Keratinocyte (primary cell): ENCODE data around the gene IFNA2. TPM values are rescaled to one million over a fixed set of nuclear protein-coding genes. Genes with fewer than 3 reads are reported as not detected.
A peak's percentile ranks its signal among the peaks of the same experiment; 100 is the strongest.

Experiments
- DNase-seq: peaks from one replicate; pipeline ENCODE4 v3.0.0-alpha.2; 2011; ENCODE audit warnings: low read depth, missing footprints, low spot score
- FAIRE-seq: peaks from 2 replicates; lab custom pipeline; 2011; peaks lifted over from hg19 to GRCh38; lab: Jason Lieb, UNC
- H2AFZ ChIP-seq: 2 replicates; pipeline ENCODE4 v1.6.0; 2012; ENCODE audit warnings: low read length, control low read depth, inconsistent platforms; ENCODE audit not compliant: control insufficient read depth
- H3K27ac ChIP-seq: 2 replicates; pipeline ENCODE4 v1.5.1; 2011; ENCODE audit warnings: low read length; ENCODE audit not compliant: control insufficient read depth, insufficient read depth
- H3K27me3 ChIP-seq: 3 replicates; pipeline ENCODE4 v1.6.0; 2011; ENCODE audit warnings: low read length; ENCODE audit not compliant: control insufficient read depth, insufficient read depth; ENCODE audit errors: extremely low read depth
- H3K36me3 ChIP-seq, 2 experiments: 2 replicates in 1 of 2; 3 replicates in 1 of 2; pipeline ENCODE4 v1.5.1; 2011; ENCODE audit warnings: low read length in 2 of 2, mild to moderate bottlenecking in 1 of 2; ENCODE audit not compliant: control insufficient read depth in 2 of 2, insufficient read depth in 2 of 2; ENCODE audit errors: extremely low read depth in 1 of 2
- H3K4me1 ChIP-seq: 3 replicates; pipeline ENCODE4 v1.5.1; 2011; ENCODE audit warnings: low read length; ENCODE audit not compliant: control insufficient read depth, insufficient read depth; ENCODE audit errors: extremely low read depth
- H3K4me2 ChIP-seq: 3 replicates; pipeline ENCODE4 v1.6.0; 2011; ENCODE audit warnings: low read depth, low read length; ENCODE audit not compliant: control insufficient read depth, insufficient read depth; ENCODE audit errors: extremely low read depth
- H3K4me3 ChIP-seq, 3 experiments: fragments of 200-600 bp in 1 of 3; sonication (generic) in 1 of 3; 2 replicates in 2 of 3; 3 replicates in 1 of 3; pipeline ENCODE4 v1.5.1; 2011 to 2016; ENCODE audit warnings: low read length in 3 of 3, mild to moderate bottlenecking in 3 of 3, control low read depth in 2 of 3, inconsistent platforms in 1 of 3, low read depth in 1 of 3, mixed read lengths in 1 of 3, mixed run types in 1 of 3, moderate library complexity in 1 of 3; ENCODE audit not compliant: control insufficient read depth in 2 of 3, insufficient read depth in 2 of 3; ENCODE audit errors: extremely low read depth in 1 of 3
- H3K79me2 ChIP-seq: 2 replicates; pipeline ENCODE4 v1.6.0; 2012; ENCODE audit warnings: low read length; ENCODE audit not compliant: control insufficient read depth, insufficient read depth
- H3K9ac ChIP-seq: 3 replicates; pipeline ENCODE4 v1.6.0; 2011; ENCODE audit warnings: low read length; ENCODE audit not compliant: control insufficient read depth, insufficient read depth; ENCODE audit errors: extremely low read depth
- H3K9me1 ChIP-seq: 3 replicates; pipeline ENCODE4 v1.6.0; 2011; ENCODE audit warnings: low read length; ENCODE audit not compliant: control insufficient read depth, insufficient read depth; ENCODE audit errors: extremely low read depth
- H3K9me3 ChIP-seq: 2 replicates; pipeline ENCODE4 v1.5.1; 2012; ENCODE audit warnings: low read depth, low read length; ENCODE audit not compliant: control insufficient read depth
- H4K20me1 ChIP-seq: 3 replicates; pipeline ENCODE4 v1.6.0; 2011; ENCODE audit warnings: low read length; ENCODE audit not compliant: control insufficient read depth, insufficient read depth; ENCODE audit errors: extremely low read depth
- EZH2 ChIP-seq: IDR thresholded peaks from one replicate; pipeline ENCODE4 v1.6.1; 2012; ENCODE audit warnings: inconsistent platforms, mild to moderate bottlenecking, low read length, moderate library complexity
- dilution Hi-C: fragments of 300-500 bp; cut with MboI; formaldehyde crosslinking; loops from one replicate; pipeline ENCODE4 v1.7.0; 2020; ENCODE audit warnings: low sequenced_read_pairs; ENCODE audit not compliant: extremely low pct_ligation_motif_present
- polyA plus RNA-seq, 5 experiments: library from polyadenylated mRNA; depleted of rRNA in 3 of 5; stranded (reverse) in 3 of 5; stranded (forward) in 1 of 5; unstranded in 1 of 5; fragments of >200 nt; gene quantifications; 1 replicate in 1 of 5; 2 replicates in 3 of 5; 3 replicates in 1 of 5; pipeline versions ENCODE4 v1.2.1 to v1.2.3, GENCODE V29; 2011 to 2012; ENCODE audit warnings: missing spikeins in 2 of 5, low read depth in 1 of 5, low replicate concordance in 1 of 5
- TF ChIP-seq, protein P1 (sequence below), 3 experiments: IDR thresholded peaks in 1 of 3; conservative IDR thresholded peaks in 1 of 3; optimal IDR thresholded peaks in 1 of 3; 2 replicates in 2 of 3; 3 replicates in 1 of 3; pipeline versions ENCODE3 to v1.5.1; 2011; ENCODE audit warnings: low read length in 3 of 3, mild to moderate bottlenecking in 3 of 3, moderate library complexity in 2 of 3, control low read depth in 1 of 3, inconsistent platforms in 1 of 3; ENCODE audit not compliant: insufficient read depth in 2 of 3; ENCODE audit errors: extremely low read depth in 1 of 3

IFNA2 gene
- polyA plus RNA-seq, 1 donor (not counting 4 experiments of a cell fraction or from before 2014, with no cell fraction given) = not detected

DNA sequence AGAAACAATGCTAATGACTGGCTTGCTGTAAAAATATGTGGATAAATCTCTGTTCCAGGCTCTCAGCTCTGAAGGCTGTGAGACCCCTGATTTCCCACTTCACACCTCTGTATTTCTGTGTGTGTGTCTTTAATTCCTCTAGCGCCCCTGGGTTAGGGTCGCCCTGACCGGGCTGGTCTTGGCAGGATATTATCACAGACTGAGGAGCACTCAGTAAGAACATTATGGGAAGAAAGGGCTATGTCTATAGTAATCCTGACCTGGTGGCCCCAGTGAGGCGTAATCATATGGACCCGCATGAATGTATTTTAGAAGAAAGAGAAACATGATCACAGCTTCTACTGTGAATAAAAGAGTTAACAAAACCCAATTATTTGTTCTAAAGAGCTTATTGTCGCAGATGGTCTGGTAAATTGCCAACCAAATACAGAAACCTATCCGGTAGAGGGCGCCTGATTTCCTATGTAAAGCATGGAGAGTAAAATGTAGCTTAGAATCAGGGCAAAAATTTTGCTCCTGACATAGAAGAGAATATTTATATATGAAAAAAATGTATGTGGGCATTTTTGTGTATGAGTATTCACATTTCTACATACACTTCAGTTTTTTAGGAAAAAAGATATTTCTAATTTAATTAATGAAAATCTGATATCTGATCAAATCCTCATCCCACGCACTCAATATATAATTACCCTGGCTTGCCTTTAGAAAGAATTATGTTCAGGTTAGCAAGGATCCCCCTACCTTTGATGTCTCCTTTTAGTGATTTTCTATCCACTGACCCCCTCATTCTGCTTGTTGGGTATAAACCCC is 49.2 kb upstream of the IFNA2 start:
- FAIRE-seq (no peak), DNase-seq (no peak)
- H3K4me2 ChIP-seq = no peak overlapping the region

DNA sequence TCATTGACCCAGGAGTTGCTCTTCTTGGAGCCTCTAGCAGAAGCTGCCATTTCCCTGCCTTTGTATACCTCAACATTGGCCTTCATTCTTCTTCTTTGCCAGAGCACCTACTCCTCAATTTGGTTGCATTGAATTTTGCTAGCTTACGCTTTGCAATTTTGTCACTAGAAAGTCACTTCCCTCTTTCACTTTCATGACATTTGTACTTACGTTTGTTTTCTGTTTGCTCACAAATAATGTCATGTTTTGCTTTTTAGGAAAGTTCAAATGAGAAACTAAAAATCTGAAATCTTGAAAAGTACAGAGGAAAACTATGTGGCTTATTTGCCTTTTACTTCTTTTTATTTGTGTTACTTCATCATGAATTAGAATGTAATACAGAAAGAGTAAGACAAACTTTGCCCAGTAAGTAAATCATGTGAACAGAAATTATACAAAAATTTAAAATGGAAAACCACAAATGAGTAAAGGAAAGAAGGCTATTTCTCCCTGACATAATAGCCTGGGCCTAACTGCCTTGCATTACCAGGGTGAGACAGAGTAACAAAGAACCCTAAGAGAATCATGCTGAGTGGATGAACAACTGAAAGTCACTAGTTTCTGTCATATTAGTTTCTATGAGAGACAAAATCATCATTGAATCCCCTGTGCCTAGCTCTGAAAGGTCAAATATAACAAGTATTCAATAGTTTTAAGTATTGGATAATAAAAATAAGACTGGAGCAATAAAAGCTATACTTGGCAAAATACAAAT is 47.7 kb upstream of the IFNA2 start:
- Histone ChIP-seq H3K4me3 (no peak overlapping the region), H2AFZ (no peak overlapping the region), H3K4me2 (no peak overlapping the region), H3K9me1 (no peaks in the 10 kb centered on the region), H3K27me3 (peaks cover 19% of the 10 kb centered on the region), H3K9ac (no peak overlapping the region), H3K4me1 (no peaks in the 10 kb centered on the region), H3K79me2 (no peaks in the 10 kb centered on the region), H3K9me3 (no peaks in the 10 kb centered on the region), H4K20me1 (no peaks in the 10 kb centered on the region), H3K27ac (no peak overlapping the region), H3K36me3 (no peaks in the 10 kb centered on the region)
- DNase-seq (no peak), FAIRE-seq (no peak)
- TF ChIP-seq, protein P1, sequence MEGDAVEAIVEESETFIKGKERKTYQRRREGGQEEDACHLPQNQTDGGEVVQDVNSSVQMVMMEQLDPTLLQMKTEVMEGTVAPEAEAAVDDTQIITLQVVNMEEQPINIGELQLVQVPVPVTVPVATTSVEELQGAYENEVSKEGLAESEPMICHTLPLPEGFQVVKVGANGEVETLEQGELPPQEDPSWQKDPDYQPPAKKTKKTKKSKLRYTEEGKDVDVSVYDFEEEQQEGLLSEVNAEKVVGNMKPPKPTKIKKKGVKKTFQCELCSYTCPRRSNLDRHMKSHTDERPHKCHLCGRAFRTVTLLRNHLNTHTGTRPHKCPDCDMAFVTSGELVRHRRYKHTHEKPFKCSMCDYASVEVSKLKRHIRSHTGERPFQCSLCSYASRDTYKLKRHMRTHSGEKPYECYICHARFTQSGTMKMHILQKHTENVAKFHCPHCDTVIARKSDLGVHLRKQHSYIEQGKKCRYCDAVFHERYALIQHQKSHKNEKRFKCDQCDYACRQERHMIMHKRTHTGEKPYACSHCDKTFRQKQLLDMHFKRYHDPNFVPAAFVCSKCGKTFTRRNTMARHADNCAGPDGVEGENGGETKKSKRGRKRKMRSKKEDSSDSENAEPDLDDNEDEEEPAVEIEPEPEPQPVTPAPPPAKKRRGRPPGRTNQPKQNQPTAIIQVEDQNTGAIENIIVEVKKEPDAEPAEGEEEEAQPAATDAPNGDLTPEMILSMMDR (optimal IDR thresholded peaks at IDR 0.05 in 1 of 3, IDR thresholded peaks at IDR 0.05 in 1 of 3, conservative IDR thresholded peaks at IDR 0.05 in 1 of 3; ENCODE audit: extremely low read depth in 1 of 3, insufficient read depth in 2 of 3, low read length in 3 of 3) = no peak
- dilution Hi-C loops = no loop called here

More for the DNA sequence above, 49.2 kb upstream of the IFNA2 start:
- Histone ChIP-seq H3K79me2 (no peaks in the 10 kb centered on the region), H2AFZ (no peak overlapping the region), H3K4me3 (no peak overlapping the region), H3K9ac (no peak overlapping the region), H3K9me1 (no peaks in the 10 kb centered on the region), H3K36me3 (no peaks in the 10 kb centered on the region), H3K9me3 (no peaks in the 10 kb centered on the region), H3K4me1 (no peaks in the 10 kb centered on the region), H3K27ac (no peak overlapping the region), H4K20me1 (no peaks in the 10 kb centered on the region), H3K27me3 (peaks cover 20% of the 10 kb centered on the region)
- TF ChIP-seq, protein P1 (optimal IDR thresholded peaks at IDR 0.05 in 1 of 3, IDR thresholded peaks at IDR 0.05 in 1 of 3, conservative IDR thresholded peaks at IDR 0.05 in 1 of 3; ENCODE audit: extremely low read depth in 1 of 3, insufficient read depth in 2 of 3, low read length in 3 of 3) = peak in 2 of 3 experiments; percentile 26 to 46
- TF ChIP-seq EZH2 = no peak
- dilution Hi-C loops = no loop called here
